H1 (cell line): Measurements from ENCODE around the gene LIPE. TPM values are rescaled to one million over a fixed set of nuclear protein-coding genes. Genes with fewer than 3 reads are reported as not detected.

Experiments
- EGR1 ChIP-seq: IDR thresholded peaks from 2 replicates; pipeline ENCODE4 v1.6.1; 2011; ENCODE audit warnings: low read depth, low read length, borderline replicate concordance
- YY1 ChIP-seq: IDR thresholded peaks from 2 replicates; pipeline ENCODE4 v1.6.1; 2011; ENCODE audit warnings: low read depth, mild to moderate bottlenecking, low read length
- polyA plus RNA-seq, 7 experiments: library from polyadenylated mRNA; depleted of rRNA in 3 of 7; stranded (reverse) in 5 of 7; unstranded in 2 of 7; fragments of >200 nt in 5 of 7; fragments of 200-250 nt in 2 of 7; gene quantifications; 1 replicate in 5 of 7; 2 replicates in 1 of 7; 4 replicates in 1 of 7; pipeline versions ENCODE4 v1.2.1 to v1.2.3, GENCODE V29; 2011 to 2013; ENCODE audit warnings: missing spikeins in 2 of 7, mixed read lengths in 2 of 7
- total RNA-seq: library from RNA; stranded (reverse); fragmentation: NEBNext Ultra II Directional; extraction: Animal tissue kit (Norgen Biotek cat#: 25700); gene quantifications from 2 replicates; pipeline ENCODE4 v1.2.1, GENCODE V29; 2021

The LIPE gene
- total and polyA plus RNA-seq, 2 of the 8 experiments (the other 6 are each of a cell fraction or from before 2014, with no cell fraction given): 8.7 to 15.9 TPM

- TF ChIP-seq YY1 (no peak), EGR1 (no peak)
Measured at GRCh38 chr19:42389899-42390298, 37.3 kb downstream of the LIPE start, which contains the start of gene CNFN (continued).
